B cell (primary cell): ENCODE data around the gene ZNF609. TPM values are rescaled to one million over a fixed set of nuclear protein-coding genes. Genes with fewer than 3 reads are reported as not detected.

Source experiments
- ATAC-seq: fragments of 200-7000 bp; cut with Tn5 transposase; one replicate; pipeline ENCODE4 v1.10.0; 2021; ENCODE audit warnings: low read depth, mild to moderate bottlenecking, moderate number of reproducible peaks, moderate library complexity
- CTCF ChIA-PET: fragments of 350-600 bp; sonication (Branson Sonifier 250); formaldehyde crosslinking; loops from one replicate; lab custom pipeline; 2021; ENCODE audit warnings: antibody characterized with exemption, inconsistent platforms; lab: Charles Lee
- POLR2A ChIA-PET: fragments of 350-600 bp; sonication (Branson Sonifier 250); formaldehyde crosslinking; loops from one replicate; lab custom pipeline; 2021; ENCODE audit warnings: antibody characterized with exemption; lab: Charles Lee
- DNase-seq: peaks from one replicate; pipeline ENCODE4 v3.0.0; 2013
- H2AFZ ChIP-seq: 2 replicates; pipeline ENCODE4 v1.6.1; 2012; ENCODE audit warnings: mild to moderate bottlenecking, low read depth, low read length; ENCODE audit not compliant: insufficient read depth, poor library complexity, severe bottlenecking
- H3K27ac ChIP-seq, 2 donors: 1 replicate in 1 of 2; 2 replicates in 1 of 2; pipeline ENCODE4 v1.5.1; 2012 to 2013; ENCODE audit warnings: low read length in 2 of 2, mild to moderate bottlenecking in 2 of 2, moderate library complexity in 1 of 2
- H3K27me3 ChIP-seq, 4 experiments: fragments of 200-600 bp in 1 of 4; sonication (generic) in 1 of 4; replicated peaks in 1 of 4; 1 replicate in 2 of 4; 2 replicates in 2 of 4; pipeline versions ENCODE4 v1.6.1 to v1.7.0; 2013 to 2016; ENCODE audit warnings: low read length in 3 of 4, mild to moderate bottlenecking in 2 of 4, mixed read lengths in 1 of 4, moderate library complexity in 1 of 4; ENCODE audit not compliant: insufficient read depth in 4 of 4, control insufficient read depth in 3 of 4; ENCODE audit errors: control extremely low read depth in 1 of 4
- H3K36me3 ChIP-seq, 2 experiments: replicated peaks in 1 of 2; 1 replicate in 1 of 2; 2 replicates in 1 of 2; pipeline versions ENCODE4 v1.6.1 to v1.7.1; 2013; ENCODE audit warnings: low read length in 1 of 2; ENCODE audit not compliant: insufficient read depth in 2 of 2, control insufficient read depth in 1 of 2; ENCODE audit errors: control extremely low read depth in 1 of 2, extremely low read depth in 1 of 2
- H3K4me1 ChIP-seq, 2 donors: fragments of 200-600 bp in 1 of 2; sonication (generic) in 1 of 2; 1 replicate in 1 of 2; 2 replicates in 1 of 2; pipeline versions ENCODE4 v1.5.1 to v1.6.1; 2013 to 2017; ENCODE audit warnings: low read length in 2 of 2; ENCODE audit not compliant: control insufficient read depth in 2 of 2, insufficient read depth in 2 of 2
- H3K4me2 ChIP-seq: replicated peaks from 2 replicates; pipeline ENCODE3; 2012; ENCODE audit warnings: mild to moderate bottlenecking, low read depth, low read length; ENCODE audit not compliant: poor library complexity, severe bottlenecking
- H3K4me3 ChIP-seq, 5 experiments: fragments of 200-600 bp in 1 of 5; sonication (generic) in 1 of 5; 1 replicate in 3 of 5; 2 replicates in 2 of 5; pipeline versions ENCODE4 v1.5.1 to v1.7.0; 2011 to 2016; ENCODE audit warnings: low read length in 4 of 5, mild to moderate bottlenecking in 4 of 5, low read depth in 2 of 5, control low read depth in 1 of 5, moderate library complexity in 1 of 5; ENCODE audit not compliant: insufficient read depth in 1 of 5; ENCODE audit errors: control extremely low read depth in 1 of 5, extremely low read depth in 1 of 5
- H3K79me2 ChIP-seq: fragments of 200-600 bp; sonication (generic); one replicate; pipeline ENCODE4 v1.6.0; 2016; ENCODE audit warnings: low read length; ENCODE audit not compliant: control insufficient read depth, insufficient read depth
- H3K9ac ChIP-seq: fragments of 200-600 bp; sonication (generic); 2 replicates; pipeline ENCODE4 v1.6.1; 2017; ENCODE audit warnings: mild to moderate bottlenecking, low read length, moderate library complexity
- H3K9me3 ChIP-seq, 3 donors: one replicate each; pipeline versions ENCODE4 v1.6.1 to v1.7.1; 2013; ENCODE audit warnings: low read length in 2 of 3; ENCODE audit not compliant: control insufficient read depth in 2 of 3, insufficient read depth in 1 of 3; ENCODE audit errors: control extremely low read depth in 1 of 3
- H4K20me1 ChIP-seq: 2 replicates; pipeline ENCODE4 v1.6.0; 2012; ENCODE audit warnings: mild to moderate bottlenecking, low read length; ENCODE audit not compliant: insufficient read depth, control insufficient read depth, poor library complexity, severe bottlenecking
- H3K27ac Mint-ChIP-seq: one replicate; pipeline ENCODE4 v1.8.0; 2021; ENCODE audit warnings: mixed read lengths
- H3K27me3 Mint-ChIP-seq: one replicate; pipeline ENCODE4 v1.8.0; 2021; ENCODE audit warnings: mixed read lengths
- H3K4me1 Mint-ChIP-seq: one replicate; pipeline ENCODE4 v1.8.0; 2021; ENCODE audit warnings: mixed read lengths
- H3K4me3 Mint-ChIP-seq: one replicate; pipeline ENCODE4 v1.8.0; 2021; ENCODE audit warnings: mixed read lengths
- H3K9me3 Mint-ChIP-seq: one replicate; pipeline ENCODE4 v1.8.0; 2022; ENCODE audit warnings: mixed read lengths; ENCODE audit not compliant: insufficient read depth
- CTCF ChIP-seq: fragments of 200-600 bp; IDR thresholded peaks from one replicate; pipeline ENCODE4 v1.8.0; 2022; ENCODE audit warnings: antibody characterized with exemption, mild to moderate bottlenecking
- EZH2 ChIP-seq: IDR thresholded peaks from 2 replicates; pipeline ENCODE4 v1.6.1; 2012; ENCODE audit warnings: borderline replicate concordance, low read depth, mild to moderate bottlenecking, moderate library complexity, low read length; ENCODE audit not compliant: insufficient read depth, poor library complexity, severe bottlenecking
- WGBS: methylation state at CpG from one replicate; pipeline ENCODE4 v1.1.5; 2013; ENCODE audit warnings: missing lambda C conversion rate; ENCODE audit not compliant: insufficient coverage; 5-methylcytosine and 5-hydroxymethylcytosine counted together
- intact Hi-C: fragments of 100-400 bp; cut with micrococcal nuclease; formaldehyde crosslinking; loops from one replicate; pipeline ENCODE4 v1.10.0; 2022
- polyA plus RNA-seq: library from polyadenylated mRNA; depleted of rRNA; stranded (reverse); fragments of >200 nt; gene quantifications from 2 replicates; pipeline ENCODE4 v1.2.3, GENCODE V29; 2012
- total RNA-seq, 2 donors: library from RNA; stranded (reverse); fragments of 120-200 nt in 1 of 2; gene quantifications; 1 replicate in 1 of 2; 2 replicates in 1 of 2; pipeline versions ENCODE4 v1.2.3 to v1.2.4, GENCODE V29; 2013 to 2022

Gene ZNF609
- total and polyA plus RNA-seq, 2 donors (not counting 1 experiment from before 2014, with no cell fraction given) = 5.8 to 32.9 TPM

- 19% methylated on average over 2 of the region's 4 CpGs for WGBS
- H3K79me2 ChIP-seq = peaks cover 20% of the 10 kb centered on the region
- no peak for TF ChIP-seq CTCF
- TF ChIP-seq EZH2 = no peak
- Mint-ChIP-seq H3K4me1 (peaks cover 64% of the 10 kb centered on the region), H3K27me3 (no peaks in the 10 kb centered on the region), H3K27ac (peak overlapping the region; percentile 95), H3K4me3 (peak overlapping the region; percentile 79), H3K9me3 (no peaks in the 10 kb centered on the region)
- H2AFZ ChIP-seq = peak overlapping the region; percentile 49
- ChIA-PET POLR2A (no interaction called here), CTCF (no interaction called here)
- H3K27me3 ChIP-seq = no peaks in the 10 kb centered on the region
- ATAC-seq (peak; percentile 65), DNase-seq (peak; percentile 65)
- H4K20me1 ChIP-seq = no peaks in the 10 kb centered on the region
- H3K27ac ChIP-seq = peak overlapping the region; percentile 73 to 84
- peak overlapping the region; percentile 43 for H3K9ac ChIP-seq
- H3K4me2 ChIP-seq = peak overlapping the region; percentile 51
- H3K4me1 ChIP-seq = peaks cover 38% of the 10 kb centered on the region in 2 donors
- H3K9me3 ChIP-seq = peaks cover 0 to 6% (median 0%) of the 10 kb centered on the region in 3 donors
- peak overlapping the region in 1 of 5 experiments; percentile 20 for H3K4me3 ChIP-seq
- intact Hi-C loops = no loop called here
- no peaks in the 10 kb centered on the region for H3K36me3 ChIP-seq
Observed at GRCh38 chr15:64571857-64572291, 111.5 kb downstream of the ZNF609 start.

GRCh38 chr15:64572856-64573255 lies 112.5 kb downstream of the ZNF609 start:
- H3K4me1 ChIP-seq = peaks cover 36 to 38% of the 10 kb centered on the region in 2 donors
- no peak overlapping the region for H3K4me3 ChIP-seq
- no peaks in the 10 kb centered on the region for H3K27me3 Mint-ChIP-seq
- H2AFZ ChIP-seq = no peak overlapping the region
- ATAC-seq = no peak
- H3K4me3 Mint-ChIP-seq = no peak overlapping the region
- intact Hi-C loops = no loop called here
- H3K27me3 ChIP-seq = no peaks in the 10 kb centered on the region
- H3K4me1 Mint-ChIP-seq = peaks cover 64% of the 10 kb centered on the region
- WGBS = 100% methylated on average over 1 of the region's 6 CpGs
- peak overlapping the region; percentile 95 for H3K27ac Mint-ChIP-seq
- H3K79me2 ChIP-seq = peaks cover 19% of the 10 kb centered on the region
- no peaks in the 10 kb centered on the region for H3K9me3 Mint-ChIP-seq
- ChIA-PET POLR2A (no interaction called here), CTCF (no interaction called here)
- H3K27ac ChIP-seq = peak overlapping the region; percentile 73 to 84
- TF ChIP-seq EZH2 = no peak
- no peak for TF ChIP-seq CTCF
- H3K4me2 ChIP-seq = no peak overlapping the region
- no peak for DNase-seq
- peaks cover 0 to 6% (median 0%) of the 10 kb centered on the region in 3 donors for H3K9me3 ChIP-seq
- H3K9ac ChIP-seq = no peak overlapping the region
- H4K20me1 ChIP-seq = no peaks in the 10 kb centered on the region
- H3K36me3 ChIP-seq = no peaks in the 10 kb centered on the region
